CD4-positive, alpha-beta T cell treated with Interleukin-15 for 1 hour (primary cell): Measurements from ENCODE around the gene DGLUCY.
"Not testable (repeated sequence)": the region's sequence is repeated elsewhere in the genome, so short reads cannot be mapped to it uniquely, and the experiment has no call there.

Experiments
- DNase-seq: peaks from one replicate; pipeline ENCODE4 v3.0.0-alpha.2; 2020

The DGLUCY gene

GRCh38 chr14:91263329-91263728 is 149.5 kb downstream of the DGLUCY start:
- no peak for DNase-seq

GRCh38 chr14:91264151-91265150 is 150.6 kb downstream of the DGLUCY start:
- no peak for DNase-seq

- DNase-seq: no peak
Measured at GRCh38 chr14:91265404-91265803, 151.5 kb downstream of the DGLUCY start.

GRCh38 chr14:91266276-91266675 is 152.4 kb downstream of the DGLUCY start:
- not testable (repeated sequence) for DNase-seq

GRCh38 chr14:91267965-91268437 is 154.1 kb downstream of the DGLUCY start:
- no peak for DNase-seq

- DNase-seq: no peak
Measured at GRCh38 chr14:91269076-91269991, 155.5 kb downstream of the DGLUCY start.

- no peak for DNase-seq
Measured at GRCh38 chr14:91270188-91270587, 156.3 kb downstream of the DGLUCY start.

GRCh38 chr14:91270619-91271018 is 156.7 kb downstream of the DGLUCY start:
- no peak for DNase-seq

- DNase-seq: no peak
Measured at GRCh38 chr14:91271639-91272038, 157.8 kb downstream of the DGLUCY start.

GRCh38 chr14:91272341-91273272 is 158.7 kb downstream of the DGLUCY start:
- no peak for DNase-seq

- DNase-seq: no peak
Measured at GRCh38 chr14:91273273-91273884, 159.5 kb downstream of the DGLUCY start.

- DNase-seq: no peak
Measured at GRCh38 chr14:91273885-91274273, 160.0 kb downstream of the DGLUCY start.

GRCh38 chr14:91274796-91275195 is 160.9 kb downstream of the DGLUCY start:
- no peak for DNase-seq
